ENCODE measurements around the gene SORCS2.

The SORCS2 gene

GRCh38 chr4:7609316-7609715 is 417.0 kb downstream of the SORCS2 start:
- Histone ChIP-seq H3K4me1 (no peaks in the 10 kb centered on the region), H3K36me3 (no peaks in the 10 kb centered on the region), H3K27me3 (no peaks in the 10 kb centered on the region), H3K4me3 (ENCODE audit: low read depth, low read length) (no peak overlapping the region), H3K9me3 (no peaks in the 10 kb centered on the region)
- no peak for DNase-seq
- no peak for TF ChIP-seq CTCF (IDR thresholded peaks at IDR 0.05; ENCODE audit: low read depth, low read length)

- DNase-seq, result no peak
- no peaks in the 10 kb centered on the region for H3K4me1 ChIP-seq
- H3K36me3 ChIP-seq, result no peaks in the 10 kb centered on the region
- no peak overlapping the region for H3K4me3 ChIP-seq (ENCODE audit: low read depth, low read length)
- TF ChIP-seq CTCF (IDR thresholded peaks at IDR 0.05; ENCODE audit: low read depth, low read length), result no peak
- no peaks in the 10 kb centered on the region for H3K27me3 ChIP-seq
- H3K9me3 ChIP-seq, result no peaks in the 10 kb centered on the region
Measured at GRCh38 chr4:7610022-7610670, 417.8 kb downstream of the SORCS2 start.

GRCh38 chr4:7610841-7611240 is 418.5 kb downstream of the SORCS2 start:
- no peak for TF ChIP-seq CTCF (IDR thresholded peaks at IDR 0.05; ENCODE audit: low read depth, low read length)
- H3K9me3 ChIP-seq, result no peaks in the 10 kb centered on the region
- H3K4me3 ChIP-seq (ENCODE audit: low read depth, low read length), result no peak overlapping the region

GRCh38 chr4:7612311-7612897 is 420.1 kb downstream of the SORCS2 start:
- DNase-seq, result no peak
- no peak for TF ChIP-seq CTCF (IDR thresholded peaks at IDR 0.05; ENCODE audit: low read depth, low read length)
- H3K36me3 ChIP-seq, result no peaks in the 10 kb centered on the region
- H3K9me3 ChIP-seq, result no peaks in the 10 kb centered on the region
- H3K4me1 ChIP-seq, result no peaks in the 10 kb centered on the region
- H3K27me3 ChIP-seq, result no peaks in the 10 kb centered on the region
- H3K4me3 ChIP-seq (ENCODE audit: low read depth, low read length), result no peak overlapping the region

More at GRCh38 chr4:7610841-7611240, 418.5 kb downstream of the SORCS2 start:
- Histone ChIP-seq H3K36me3 (no peaks in the 10 kb centered on the region), H3K27me3 (no peaks in the 10 kb centered on the region), H3K4me1 (no peaks in the 10 kb centered on the region)
- no peak for DNase-seq

GRCh38 chr4:7614350-7614949 is 422.1 kb downstream of the SORCS2 start:
- Histone ChIP-seq H3K9me3 (no peaks in the 10 kb centered on the region), H3K27me3 (no peaks in the 10 kb centered on the region), H3K36me3 (no peaks in the 10 kb centered on the region), H3K4me1 (no peaks in the 10 kb centered on the region), H3K4me3 (ENCODE audit: low read depth, low read length) (no peak overlapping the region)
- TF ChIP-seq CTCF (IDR thresholded peaks at IDR 0.05; ENCODE audit: low read depth, low read length), result no peak
- no peak for DNase-seq

- no peak for TF ChIP-seq CTCF (IDR thresholded peaks at IDR 0.05; ENCODE audit: low read depth, low read length)
- Histone ChIP-seq H3K4me1 (no peaks in the 10 kb centered on the region), H3K4me3 (ENCODE audit: low read depth, low read length) (no peak overlapping the region), H3K27me3 (no peaks in the 10 kb centered on the region), H3K36me3 (no peaks in the 10 kb centered on the region), H3K9me3 (no peaks in the 10 kb centered on the region)
- no peak for DNase-seq
Measured at GRCh38 chr4:7616193-7616592, 423.9 kb downstream of the SORCS2 start.

All from BE2C (cell line).